KMS-11 (cell line): ENCODE data around the gene INPP5A.

Source experiments
- H2AFZ ChIP-seq: fragments of 200-600 bp; sonication (generic); 2 replicates; pipeline ENCODE4 v1.6.1; 2016; ENCODE audit warnings: antibody characterized with exemption, mixed run types, low read depth
- H3K27ac ChIP-seq: fragments of 200-600 bp; sonication (generic); 2 replicates; pipeline ENCODE4 v1.6.1; 2016; ENCODE audit warnings: mild to moderate bottlenecking, mixed run types
- H3K27me3 ChIP-seq: fragments of 200-600 bp; sonication (generic); 2 replicates; pipeline ENCODE4 v1.6.1; 2017; ENCODE audit warnings: mild to moderate bottlenecking, low read depth, mixed run types, moderate library complexity; ENCODE audit not compliant: insufficient read depth
- H3K36me3 ChIP-seq: fragments of 200-600 bp; sonication (generic); 2 replicates; pipeline ENCODE4 v1.6.1; 2017; ENCODE audit warnings: mild to moderate bottlenecking, mixed run types; ENCODE audit not compliant: insufficient read depth
- H3K4me1 ChIP-seq: fragments of 200-600 bp; sonication (generic); 2 replicates; pipeline ENCODE4 v1.6.1; 2016; ENCODE audit warnings: mild to moderate bottlenecking, low read depth, mixed run types; ENCODE audit not compliant: poor library complexity, severe bottlenecking
- H3K4me2 ChIP-seq: fragments of 200-600 bp; sonication (generic); 2 replicates; pipeline ENCODE4 v1.7.0; 2016; ENCODE audit warnings: mild to moderate bottlenecking, mixed run types
- H3K4me3 ChIP-seq: fragments of 200-600 bp; sonication (generic); IDR thresholded peaks from 2 replicates; pipeline ENCODE4 v1.6.1; 2017; ENCODE audit warnings: low read depth, low read length, mixed read lengths; ENCODE audit not compliant: insufficient read depth
- H3K79me2 ChIP-seq: fragments of 200-600 bp; sonication (generic); 2 replicates; pipeline ENCODE4 v1.6.1; 2016; ENCODE audit warnings: low read depth, mixed run types; ENCODE audit not compliant: insufficient read depth
- H3K9ac ChIP-seq: fragments of 200-600 bp; sonication (generic); 2 replicates; pipeline ENCODE4 v1.6.1; 2016; ENCODE audit warnings: mild to moderate bottlenecking, mixed run types
- H4K20me1 ChIP-seq: fragments of 200-600 bp; sonication (generic); 2 replicates; pipeline ENCODE4 v1.6.1; 2016; ENCODE audit warnings: mild to moderate bottlenecking, mixed run types; ENCODE audit not compliant: insufficient read depth
- TF ChIP-seq, protein P1 (sequence below): fragments of 200-600 bp; sonication (generic); conservative IDR thresholded peaks from 2 replicates; pipeline ENCODE4 v1.6.1; 2017; ENCODE audit warnings: low read depth, mild to moderate bottlenecking, antibody characterized with exemption, low read length, moderate library complexity, mixed read lengths

INPP5A gene

DNA sequence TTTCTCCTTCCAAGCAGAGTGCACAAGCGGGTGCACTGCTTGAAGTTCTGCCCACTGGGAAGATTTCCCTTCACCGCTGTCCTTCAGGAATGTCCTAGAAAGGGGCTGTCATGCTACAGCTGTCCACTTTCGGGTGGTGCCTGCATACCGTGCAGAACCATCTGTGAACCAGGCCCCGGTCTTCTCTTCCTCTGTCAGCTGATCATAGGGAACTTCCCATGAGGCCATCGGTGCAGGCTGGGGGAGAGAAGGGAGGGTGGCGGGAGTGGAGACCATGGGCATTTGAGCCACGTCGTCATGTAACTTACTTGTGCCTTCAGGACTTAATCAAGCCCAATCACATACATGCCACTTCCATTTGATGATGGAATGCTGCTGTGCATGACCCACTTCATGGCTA is 136.7 kb downstream of the INPP5A start:
- Histone ChIP-seq H3K4me1 (no peaks in the 10 kb centered on the region), H3K4me2 (no peak overlapping the region), H2AFZ (no peak overlapping the region), H3K27me3 (no peaks in the 10 kb centered on the region), H3K27ac (no peak overlapping the region), H4K20me1 (no peaks in the 10 kb centered on the region), H3K79me2 (no peaks in the 10 kb centered on the region), H3K9ac (no peak overlapping the region), H3K36me3 (no peaks in the 10 kb centered on the region), H3K4me3 (no peak overlapping the region)
- TF ChIP-seq, protein P1, sequence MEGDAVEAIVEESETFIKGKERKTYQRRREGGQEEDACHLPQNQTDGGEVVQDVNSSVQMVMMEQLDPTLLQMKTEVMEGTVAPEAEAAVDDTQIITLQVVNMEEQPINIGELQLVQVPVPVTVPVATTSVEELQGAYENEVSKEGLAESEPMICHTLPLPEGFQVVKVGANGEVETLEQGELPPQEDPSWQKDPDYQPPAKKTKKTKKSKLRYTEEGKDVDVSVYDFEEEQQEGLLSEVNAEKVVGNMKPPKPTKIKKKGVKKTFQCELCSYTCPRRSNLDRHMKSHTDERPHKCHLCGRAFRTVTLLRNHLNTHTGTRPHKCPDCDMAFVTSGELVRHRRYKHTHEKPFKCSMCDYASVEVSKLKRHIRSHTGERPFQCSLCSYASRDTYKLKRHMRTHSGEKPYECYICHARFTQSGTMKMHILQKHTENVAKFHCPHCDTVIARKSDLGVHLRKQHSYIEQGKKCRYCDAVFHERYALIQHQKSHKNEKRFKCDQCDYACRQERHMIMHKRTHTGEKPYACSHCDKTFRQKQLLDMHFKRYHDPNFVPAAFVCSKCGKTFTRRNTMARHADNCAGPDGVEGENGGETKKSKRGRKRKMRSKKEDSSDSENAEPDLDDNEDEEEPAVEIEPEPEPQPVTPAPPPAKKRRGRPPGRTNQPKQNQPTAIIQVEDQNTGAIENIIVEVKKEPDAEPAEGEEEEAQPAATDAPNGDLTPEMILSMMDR: no peak

DNA sequence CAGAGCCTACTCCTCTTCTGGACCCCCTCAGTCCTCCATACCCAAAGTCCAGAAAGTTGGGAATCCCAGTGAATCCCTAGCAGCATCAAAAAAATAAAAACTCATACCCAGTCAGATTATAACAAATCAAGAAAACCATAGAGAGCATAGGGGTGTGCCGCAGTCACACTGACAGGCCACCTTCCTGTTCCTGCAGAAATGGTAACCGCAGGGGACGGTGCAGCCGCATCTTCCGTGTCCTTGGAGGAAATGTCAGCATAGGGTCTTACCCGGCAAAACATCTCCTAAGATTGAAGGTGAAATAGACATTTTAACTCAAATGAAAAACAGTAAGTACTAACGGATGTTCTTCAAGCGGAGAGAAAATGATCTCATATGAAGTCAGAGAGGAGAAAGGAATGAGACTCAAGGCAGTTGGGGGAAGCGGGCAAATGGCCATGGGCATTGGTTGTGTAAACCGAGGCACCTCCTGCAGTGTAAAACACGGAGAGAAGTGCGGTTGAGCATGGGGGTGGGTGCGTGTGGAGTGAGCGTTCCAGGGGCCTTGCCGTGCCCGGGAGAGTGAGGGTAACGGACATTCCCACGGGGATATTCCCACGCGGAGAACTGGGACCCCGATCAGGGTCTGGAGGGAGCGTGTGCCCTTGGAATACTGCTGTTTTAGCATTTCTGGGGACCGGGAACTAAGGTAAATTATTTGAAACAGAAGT is 137.6 kb downstream of the INPP5A start:
- no peak overlapping the region for H3K27ac ChIP-seq
- TF ChIP-seq, protein P1: no peak

DNA sequence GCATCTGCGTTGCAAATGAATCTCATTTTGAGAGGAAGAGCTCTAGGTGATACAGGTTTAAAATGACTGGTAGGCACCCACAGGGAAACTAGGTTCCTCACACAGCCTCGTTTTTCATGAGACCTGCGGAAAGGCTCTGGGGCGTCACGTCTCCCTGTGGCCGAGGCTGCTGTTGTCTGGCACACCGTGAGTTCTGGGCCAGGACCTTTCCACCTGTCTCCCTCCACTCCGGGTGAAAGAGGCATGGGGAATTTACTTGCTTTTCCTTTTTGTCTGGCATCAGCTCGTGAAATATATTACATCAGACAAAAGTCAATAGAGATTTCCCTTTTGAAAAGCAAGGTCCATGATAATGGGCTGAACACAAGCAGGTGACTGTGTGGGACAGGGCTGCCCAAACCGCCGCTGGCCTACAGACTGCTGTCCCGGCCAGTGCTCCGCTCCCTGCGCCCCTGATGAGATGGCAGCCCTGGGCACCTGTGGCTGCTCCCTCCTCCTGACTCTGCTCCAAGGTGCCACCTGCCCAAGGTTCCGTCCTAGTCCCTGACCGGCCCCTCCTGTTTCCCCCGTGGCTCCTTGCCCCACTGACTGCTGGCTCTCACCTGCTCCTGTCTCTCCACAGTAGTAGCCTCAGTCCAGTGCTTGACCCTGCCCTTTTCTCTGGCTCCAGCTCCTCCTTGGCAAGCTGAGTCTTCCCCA is 138.8 kb downstream of the INPP5A start:
- H3K79me2 ChIP-seq: no peaks in the 10 kb centered on the region
- H3K9ac ChIP-seq: no peak overlapping the region
- H2AFZ ChIP-seq: no peak overlapping the region
- H4K20me1 ChIP-seq: no peaks in the 10 kb centered on the region
- H3K4me3 ChIP-seq: no peak overlapping the region
- no peaks in the 10 kb centered on the region for H3K36me3 ChIP-seq
- H3K27me3 ChIP-seq: no peaks in the 10 kb centered on the region
- no peaks in the 10 kb centered on the region for H3K4me1 ChIP-seq
- TF ChIP-seq, protein P1: no peak
- no peak overlapping the region for H3K4me2 ChIP-seq
- no peak overlapping the region for H3K27ac ChIP-seq

More for the DNA sequence above, 137.6 kb downstream of the INPP5A start:
- Histone ChIP-seq H3K79me2 (no peaks in the 10 kb centered on the region), H3K9ac (no peak overlapping the region), H3K36me3 (no peaks in the 10 kb centered on the region), H2AFZ (no peak overlapping the region), H3K4me1 (no peaks in the 10 kb centered on the region), H3K4me2 (no peak overlapping the region), H3K4me3 (no peak overlapping the region), H3K27me3 (no peaks in the 10 kb centered on the region), H4K20me1 (no peaks in the 10 kb centered on the region)

DNA sequence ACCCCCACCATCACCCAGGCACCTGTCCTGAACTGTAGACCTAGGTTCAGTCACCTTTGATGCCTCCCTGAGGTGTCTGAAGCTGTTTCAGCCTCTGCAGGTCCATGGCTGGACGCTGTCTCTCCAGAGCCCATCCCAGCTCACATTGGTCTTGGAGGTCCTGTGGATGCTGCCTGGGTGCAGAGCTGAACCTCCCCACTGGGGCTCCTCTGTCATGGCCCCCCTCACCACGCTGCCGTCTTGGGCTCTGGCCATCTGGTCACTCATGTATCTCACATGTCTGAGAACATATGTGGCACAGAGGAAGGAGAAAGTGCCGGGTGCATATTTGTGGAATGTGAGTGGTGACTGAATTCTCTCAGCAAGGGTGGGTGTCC is 139.5 kb downstream of the INPP5A start:
- Histone ChIP-seq H3K27me3 (no peaks in the 10 kb centered on the region), H3K79me2 (no peaks in the 10 kb centered on the region)

More for the DNA sequence above, 139.5 kb downstream of the INPP5A start:
- no peak overlapping the region for H3K9ac ChIP-seq
- H3K36me3 ChIP-seq: no peaks in the 10 kb centered on the region
- no peak overlapping the region for H3K27ac ChIP-seq
- TF ChIP-seq, protein P1: no peak
- no peaks in the 10 kb centered on the region for H3K4me1 ChIP-seq
- no peak overlapping the region for H3K4me2 ChIP-seq
- no peaks in the 10 kb centered on the region for H4K20me1 ChIP-seq
- no peak overlapping the region for H2AFZ ChIP-seq
- H3K4me3 ChIP-seq: no peak overlapping the region
